CD14-positive monocyte (primary cell): Measurements from ENCODE around the gene PRRX2. TPM values are rescaled to one million over a fixed set of nuclear protein-coding genes. Genes with fewer than 3 reads are reported as not detected.
A peak's percentile ranks its signal among the peaks of the same experiment; 100 is the strongest.

ENCODE experiments used
- DNase-seq, 3 donors: peaks; one replicate each; pipeline ENCODE4 v3.0.0-alpha.2; 2011 to 2022
- H2AFZ ChIP-seq: 2 replicates; pipeline ENCODE4 v1.6.0; 2012; ENCODE audit warnings: mild to moderate bottlenecking, low read depth, low read length, inconsistent platforms; ENCODE audit not compliant: insufficient read depth, poor library complexity, severe bottlenecking
- H3K27ac ChIP-seq, 2 donors: 1 replicate in 1 of 2; 2 replicates in 1 of 2; pipeline ENCODE4 v1.5.1; 2012 to 2013; ENCODE audit warnings: low read length in 2 of 2, control low read depth in 1 of 2, inconsistent platforms in 1 of 2, low read depth in 1 of 2, mild to moderate bottlenecking in 1 of 2
- H3K27me3 ChIP-seq, 2 donors: one replicate each; pipeline versions ENCODE4 v1.6.0 to v1.6.1; 2011 to 2013; ENCODE audit warnings: low read length in 2 of 2; ENCODE audit not compliant: control insufficient read depth in 2 of 2, insufficient read depth in 2 of 2
- H3K36me3 ChIP-seq, 2 donors: replicated peaks in 1 of 2; 1 replicate in 1 of 2; 2 replicates in 1 of 2; pipeline versions ENCODE4 v1.5.1 to v1.6.1; 2012 to 2013; ENCODE audit warnings: low read length in 2 of 2, control low read depth in 1 of 2, inconsistent platforms in 1 of 2, mild to moderate bottlenecking in 1 of 2; ENCODE audit not compliant: insufficient read depth in 2 of 2, control insufficient read depth in 1 of 2
- H3K4me1 ChIP-seq, 2 donors: 1 replicate in 1 of 2; 2 replicates in 1 of 2; pipeline versions ENCODE4 v1.5.1 to v1.6.1; 2012 to 2013; ENCODE audit warnings: low read length in 2 of 2, control low read depth in 1 of 2, inconsistent platforms in 1 of 2, mild to moderate bottlenecking in 1 of 2, moderate library complexity in 1 of 2; ENCODE audit not compliant: insufficient read depth in 2 of 2, control insufficient read depth in 1 of 2
- H3K4me2 ChIP-seq: replicated peaks from 2 replicates; pipeline ENCODE3; 2012; ENCODE audit warnings: low read length, moderate library complexity, mild to moderate bottlenecking; ENCODE audit not compliant: poor library complexity, severe bottlenecking; ENCODE audit errors: extremely low read depth
- H3K4me3 ChIP-seq, 3 experiments: fragments of 200-600 bp in 1 of 3; sonication (generic) in 1 of 3; replicated peaks in 1 of 3; 1 replicate in 2 of 3; 2 replicates in 1 of 3; pipeline ENCODE4 v1.5.1; 2011 to 2013; ENCODE audit warnings: low read length in 3 of 3, mild to moderate bottlenecking in 3 of 3, control low read depth in 2 of 3, low read depth in 2 of 3, inconsistent platforms in 1 of 3, moderate library complexity in 1 of 3
- H3K79me2 ChIP-seq: 2 replicates; pipeline ENCODE4 v1.6.0; 2012; ENCODE audit warnings: mild to moderate bottlenecking, control low read depth, inconsistent platforms, low read length, moderate library complexity; ENCODE audit not compliant: insufficient read depth
- H3K9ac ChIP-seq: 2 replicates; pipeline ENCODE4 v1.6.0; 2017; ENCODE audit warnings: low read length, mild to moderate bottlenecking; ENCODE audit not compliant: insufficient read depth, poor library complexity, severe bottlenecking
- H3K9me3 ChIP-seq, 2 donors: replicated peaks in 1 of 2; 1 replicate in 1 of 2; 2 replicates in 1 of 2; pipeline versions ENCODE4 v1.5.1 to v1.6.1; 2012 to 2013; ENCODE audit warnings: low read length in 2 of 2, control low read depth in 1 of 2; ENCODE audit not compliant: control insufficient read depth in 1 of 2, insufficient read depth in 1 of 2
- H4K20me1 ChIP-seq: 2 replicates; pipeline ENCODE4 v1.6.0; 2012; ENCODE audit warnings: mild to moderate bottlenecking, low read length, control low read depth, moderate library complexity; ENCODE audit not compliant: insufficient read depth
- H3K27ac Mint-ChIP-seq, 7 donors: one replicate each; pipeline ENCODE4 v1.8.0; 2020; ENCODE audit warnings: mild to moderate bottlenecking in 7 of 7, mixed read lengths in 7 of 7, moderate library complexity in 6 of 7, inconsistent platforms in 2 of 7
- H3K27me3 Mint-ChIP-seq, 3 donors: one replicate each; pipeline ENCODE4 v1.8.0; 2021 to 2022; ENCODE audit warnings: low read depth in 3 of 3, mild to moderate bottlenecking in 3 of 3, mixed read lengths in 3 of 3, moderate library complexity in 3 of 3, inconsistent platforms in 1 of 3
- H3K36me3 Mint-ChIP-seq, 2 donors: one replicate each; pipeline ENCODE4 v1.8.0; 2020; ENCODE audit warnings: mixed read lengths in 2 of 2, inconsistent platforms in 1 of 2, mild to moderate bottlenecking in 1 of 2
- H3K4me1 Mint-ChIP-seq: one replicate; pipeline ENCODE4 v1.8.0; 2020; ENCODE audit warnings: mild to moderate bottlenecking, mixed read lengths
- H3K4me3 Mint-ChIP-seq, 2 donors: one replicate each; pipeline ENCODE4 v1.8.0; 2020; ENCODE audit warnings: mild to moderate bottlenecking in 2 of 2, mixed read lengths in 2 of 2, moderate library complexity in 1 of 2
- H3K9me3 Mint-ChIP-seq, 7 donors: one replicate each; pipeline ENCODE4 v1.8.0; 2020 to 2022; ENCODE audit warnings: mixed read lengths in 7 of 7, mild to moderate bottlenecking in 6 of 7, moderate library complexity in 6 of 7, inconsistent platforms in 2 of 7
- WGBS: methylation state at CpG from one replicate; pipeline ENCODE4 v1.1.5; 2013; ENCODE audit warnings: missing lambda C conversion rate; ENCODE audit not compliant: insufficient coverage; 5-methylcytosine and 5-hydroxymethylcytosine counted together
- intact Hi-C, 2 donors: fragments of 100-400 bp; cut with micrococcal nuclease; formaldehyde crosslinking; loops; one replicate each; pipeline versions ENCODE4 v1.15.0 to v1.15.1; 2023
- polyA plus RNA-seq, 3 donors: library from polyadenylated mRNA; depleted of rRNA in 1 of 3; unstranded in 2 of 3; stranded (reverse) in 1 of 3; fragments of 300-500 nt in 2 of 3; fragments of >200 nt in 1 of 3; fragmentation: Illumina TruSeq in 2 of 3; gene quantifications; 1 replicate in 2 of 3; 2 replicates in 1 of 3; pipeline ENCODE4 v1.2.3, GENCODE V29; 2012 to 2021
- TF ChIP-seq, protein P1 (sequence below): fragments of 200-600 bp; IDR thresholded peaks from one replicate; pipeline ENCODE4 v1.8.0; 2022; ENCODE audit warnings: antibody characterized with exemption, mild to moderate bottlenecking

The PRRX2 gene
- polyA plus RNA-seq, 3 donors, result not detected

DNA sequence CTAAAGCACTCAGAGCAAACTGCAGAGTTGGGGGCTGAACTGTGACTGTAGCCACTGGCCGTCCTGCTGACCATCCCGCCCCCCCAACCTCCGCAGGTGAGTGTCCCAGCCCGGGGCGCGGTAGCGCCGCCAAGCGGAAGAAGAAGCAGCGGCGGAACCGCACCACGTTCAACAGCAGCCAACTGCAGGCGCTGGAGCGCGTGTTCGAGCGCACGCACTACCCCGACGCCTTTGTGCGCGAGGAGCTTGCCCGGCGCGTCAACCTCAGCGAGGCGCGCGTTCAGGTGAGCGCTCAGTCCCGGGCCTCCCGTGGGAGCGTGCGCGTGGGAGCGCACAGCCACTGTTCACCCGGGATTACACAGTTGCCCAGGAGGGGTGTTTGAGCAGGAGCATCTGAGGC, 53.7 kb downstream of the PRRX2 start:
- Histone ChIP-seq H3K4me1 (no peaks in the 10 kb centered on the region), H3K9ac (no peak overlapping the region), H3K9me3 (no peaks in the 10 kb centered on the region), H4K20me1 (no peaks in the 10 kb centered on the region), H2AFZ (no peak overlapping the region), H3K4me3 (no peak overlapping the region), H3K27me3 (no peaks in the 10 kb centered on the region), H3K27ac (no peak overlapping the region), H3K4me2 (no peak overlapping the region), H3K79me2 (no peaks in the 10 kb centered on the region), H3K36me3 (no peaks in the 10 kb centered on the region)
- 71% methylated on average over 38 of the region's 38 CpGs for WGBS
- TF ChIP-seq, protein P1, sequence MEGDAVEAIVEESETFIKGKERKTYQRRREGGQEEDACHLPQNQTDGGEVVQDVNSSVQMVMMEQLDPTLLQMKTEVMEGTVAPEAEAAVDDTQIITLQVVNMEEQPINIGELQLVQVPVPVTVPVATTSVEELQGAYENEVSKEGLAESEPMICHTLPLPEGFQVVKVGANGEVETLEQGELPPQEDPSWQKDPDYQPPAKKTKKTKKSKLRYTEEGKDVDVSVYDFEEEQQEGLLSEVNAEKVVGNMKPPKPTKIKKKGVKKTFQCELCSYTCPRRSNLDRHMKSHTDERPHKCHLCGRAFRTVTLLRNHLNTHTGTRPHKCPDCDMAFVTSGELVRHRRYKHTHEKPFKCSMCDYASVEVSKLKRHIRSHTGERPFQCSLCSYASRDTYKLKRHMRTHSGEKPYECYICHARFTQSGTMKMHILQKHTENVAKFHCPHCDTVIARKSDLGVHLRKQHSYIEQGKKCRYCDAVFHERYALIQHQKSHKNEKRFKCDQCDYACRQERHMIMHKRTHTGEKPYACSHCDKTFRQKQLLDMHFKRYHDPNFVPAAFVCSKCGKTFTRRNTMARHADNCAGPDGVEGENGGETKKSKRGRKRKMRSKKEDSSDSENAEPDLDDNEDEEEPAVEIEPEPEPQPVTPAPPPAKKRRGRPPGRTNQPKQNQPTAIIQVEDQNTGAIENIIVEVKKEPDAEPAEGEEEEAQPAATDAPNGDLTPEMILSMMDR, result no peak
- no peak overlapping the region for H3K27ac Mint-ChIP-seq
- H3K4me3 Mint-ChIP-seq, result no peak overlapping the region
- peaks cover 0 to 3% (median 0%) of the 10 kb centered on the region in 7 donors for H3K9me3 Mint-ChIP-seq
- intact Hi-C loops, result no loop called here
- H3K4me1 Mint-ChIP-seq, result peaks cover 7% of the 10 kb centered on the region
- no peaks in the 10 kb centered on the region for H3K36me3 Mint-ChIP-seq
- H3K27me3 Mint-ChIP-seq, result peaks cover 7 to 18% (median 16%) of the 10 kb centered on the region in 3 donors
- no peak for DNase-seq

DNA sequence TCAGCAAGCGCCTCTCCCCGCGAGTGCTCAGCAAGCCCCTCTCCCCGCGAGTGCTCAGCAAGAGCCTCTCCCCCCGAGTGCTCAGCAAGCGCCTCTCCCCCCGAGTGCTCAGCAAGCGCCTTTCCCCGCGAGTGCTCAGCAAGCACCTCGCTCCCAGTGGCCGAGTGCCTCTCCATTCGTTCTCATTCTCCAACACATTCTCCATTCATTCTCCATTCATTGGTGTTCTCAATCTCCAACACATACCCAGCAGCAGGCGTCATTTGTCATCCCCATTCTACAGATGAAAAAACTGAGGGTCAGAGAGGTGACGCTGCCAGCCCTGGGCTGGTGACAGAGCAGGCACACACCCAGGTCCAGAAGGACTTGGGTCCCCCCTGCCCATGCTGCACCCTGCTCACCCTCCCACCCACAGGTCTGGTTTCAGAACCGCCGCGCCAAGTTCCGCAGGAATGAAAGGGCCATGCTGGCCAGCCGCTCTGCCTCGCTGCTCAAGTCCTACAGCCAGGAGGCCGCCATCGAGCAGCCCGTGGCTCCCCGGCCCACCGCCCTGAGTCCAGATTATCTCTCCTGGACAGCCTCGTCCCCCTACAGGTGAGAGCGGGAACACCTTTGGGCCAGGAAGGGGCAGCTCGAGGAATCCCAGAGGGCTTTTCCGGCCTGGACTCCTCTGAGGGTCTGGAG, 54.9 kb downstream of the PRRX2 start:
- Mint-ChIP-seq H3K9me3 (peaks cover 0 to 3% (median 0%) of the 10 kb centered on the region in 7 donors), H3K27me3 (peaks cover 7 to 16% (median 12%) of the 10 kb centered on the region in 3 donors), H3K27ac (no peak overlapping the region), H3K4me1 (no peaks in the 10 kb centered on the region), H3K36me3 (no peaks in the 10 kb centered on the region), H3K4me3 (no peak overlapping the region)
- Histone ChIP-seq H3K4me3 (no peak overlapping the region), H3K9ac (no peak overlapping the region), H3K27ac (no peak overlapping the region), H3K79me2 (no peaks in the 10 kb centered on the region), H4K20me1 (no peaks in the 10 kb centered on the region), H3K9me3 (no peaks in the 10 kb centered on the region), H3K36me3 (no peaks in the 10 kb centered on the region), H3K4me1 (no peaks in the 10 kb centered on the region), H3K27me3 (no peaks in the 10 kb centered on the region), H3K4me2 (no peak overlapping the region), H2AFZ (no peak overlapping the region)
- DNase-seq, result no peak
- 94% methylated on average over 28 of the region's 31 CpGs for WGBS
- TF ChIP-seq, protein P1, result peak; percentile 10
- intact Hi-C loops, result loop anchor here in 1 of 2 donors (10.0 kb wide), 1 partner anchor 586 kb away; no protein-coding TSS in a partner anchor
